ENCODE results near the gene CHMP3.
"Not testable (repeated sequence)": the region's sequence is repeated elsewhere in the genome, so short reads cannot be mapped to it uniquely, and the experiment has no call there.

Gene CHMP3

GRCh38 chr2:86549440-86549839 lies 13.8 kb downstream of the CHMP3 start:
- DNase-seq: not testable (repeated sequence)

GRCh38 chr2:86548913-86549396 lies 14.3 kb downstream of the CHMP3 start:
- not testable (repeated sequence) for DNase-seq

- DNase-seq: not testable (repeated sequence)
Measured at GRCh38 chr2:86548165-86548912, 14.9 kb downstream of the CHMP3 start.

- not testable (repeated sequence) for DNase-seq
Measured at GRCh38 chr2:86545296-86545924, 17.8 kb downstream of the CHMP3 start.

GRCh38 chr2:86544278-86545099 lies 18.8 kb downstream of the CHMP3 start:
- DNase-seq: not testable (repeated sequence)

- no peak for DNase-seq
Measured at GRCh38 chr2:86543793-86544192, 19.4 kb downstream of the CHMP3 start.

- no peak for DNase-seq
Measured at GRCh38 chr2:86543335-86543734, 19.9 kb downstream of the CHMP3 start.

- DNase-seq: no peak
Measured at GRCh38 chr2:86542814-86543213, 20.4 kb downstream of the CHMP3 start.

GRCh38 chr2:86541334-86541733 lies 21.9 kb downstream of the CHMP3 start:
- DNase-seq: no peak

- DNase-seq: no peak
Measured at GRCh38 chr2:86533589-86533988, 29.7 kb downstream of the CHMP3 start.

- DNase-seq: no peak
Measured at GRCh38 chr2:86525421-86526340, 37.6 kb downstream of the CHMP3 start.

- no peak for DNase-seq
Measured at GRCh38 chr2:86523491-86523890, 39.8 kb downstream of the CHMP3 start.

- DNase-seq: no peak
Measured at GRCh38 chr2:86522711-86523110, 40.5 kb downstream of the CHMP3 start.

- no peak for DNase-seq
Measured at GRCh38 chr2:86521922-86522321, 41.3 kb downstream of the CHMP3 start.

- no peak for DNase-seq
Measured at GRCh38 chr2:86520153-86520552, 43.1 kb downstream of the CHMP3 start.

GRCh38 chr2:86519349-86519748 lies 43.9 kb downstream of the CHMP3 start:
- no peak for DNase-seq

- no peak for DNase-seq
Measured at GRCh38 chr2:86518481-86518880, 44.8 kb downstream of the CHMP3 start.

GRCh38 chr2:86513948-86514660 lies 49.1 kb downstream of the CHMP3 start:
- no peak for DNase-seq

- DNase-seq: no peak
Measured at GRCh38 chr2:86512892-86513291, 50.4 kb downstream of the CHMP3 start.

- DNase-seq: no peak
Measured at GRCh38 chr2:86512034-86512433, 51.2 kb downstream of the CHMP3 start.

- DNase-seq: no peak
Measured at GRCh38 chr2:86510436-86510933, 52.8 kb downstream of the CHMP3 start.

GRCh38 chr2:86507600-86507999 lies 55.6 kb downstream of the CHMP3 start:
- DNase-seq: no peak

Measured in activated T-cell treated with anti-CD3 and anti-CD28 coated beads for 4 hours (primary cell).